Peyer's patch (tissue), 4 donors: Measurements from ENCODE around the gene HSPBP1. TPM values are rescaled to one million over a fixed set of nuclear protein-coding genes. Genes with fewer than 3 reads are reported as not detected.
"Not testable (repeated sequence)": the region's sequence is repeated elsewhere in the genome, so short reads cannot be mapped to it uniquely, and the experiment has no call there.

Experiments used
- DNase-seq, 3 donors: peaks; one replicate each; pipeline ENCODE4 v3.0.0-alpha.2; 2017 to 2019
- H3K27ac ChIP-seq, 4 donors: fragments of 200-600 bp; sonication (generic); one replicate each; pipeline ENCODE4 v1.5.1; 2016 to 2019
- H3K27me3 ChIP-seq, 2 donors: fragments of 200-600 bp; sonication (generic); one replicate each; pipeline ENCODE4 v1.5.1; 2019
- H3K36me3 ChIP-seq, 3 donors: fragments of 200-600 bp; sonication (generic); one replicate each; pipeline ENCODE4 v1.5.1; 2016 to 2019
- H3K4me1 ChIP-seq, 4 donors: fragments of 200-600 bp; sonication (generic); one replicate each; pipeline ENCODE4 v1.5.1; 2016 to 2019
- H3K4me3 ChIP-seq, 4 donors: fragments of 200-600 bp; sonication (generic); 1 replicate in 3 of 4; 2 replicates in 1 of 4; pipeline ENCODE4 v1.5.1; 2016 to 2019; ENCODE audit warnings: mild to moderate bottlenecking in 1 of 4
- H3K9me3 ChIP-seq, 4 donors: fragments of 200-600 bp; sonication (generic); one replicate each; pipeline ENCODE4 v1.5.1; 2016 to 2019; ENCODE audit warnings: mild to moderate bottlenecking in 1 of 4
- POLR2A ChIP-seq, 2 donors: fragments of 450-650 bp; IDR thresholded peaks; one replicate each; pipeline ENCODE4 v1.5.1; 2017; ENCODE audit warnings: antibody characterized with exemption in 2 of 2, mild to moderate bottlenecking in 2 of 2, moderate library complexity in 2 of 2
- total RNA-seq, 4 donors: library from RNA; depleted of rRNA; stranded (reverse); fragments of >200 nt; gene quantifications; one replicate each; pipeline ENCODE4 v1.1.0, GENCODE V29; 2016
- TF ChIP-seq, protein P1 (sequence below), 6 experiments: fragments of 450-650 bp in 4 of 6; fragments of 200-600 bp in 2 of 6; sonication (generic) in 1 of 6; IDR thresholded peaks; one replicate each; pipeline ENCODE4 v1.5.1; 2017 to 2019; ENCODE audit warnings: antibody characterized with exemption in 6 of 6, mild to moderate bottlenecking in 3 of 6, moderate library complexity in 1 of 6

HSPBP1 gene, protein sequence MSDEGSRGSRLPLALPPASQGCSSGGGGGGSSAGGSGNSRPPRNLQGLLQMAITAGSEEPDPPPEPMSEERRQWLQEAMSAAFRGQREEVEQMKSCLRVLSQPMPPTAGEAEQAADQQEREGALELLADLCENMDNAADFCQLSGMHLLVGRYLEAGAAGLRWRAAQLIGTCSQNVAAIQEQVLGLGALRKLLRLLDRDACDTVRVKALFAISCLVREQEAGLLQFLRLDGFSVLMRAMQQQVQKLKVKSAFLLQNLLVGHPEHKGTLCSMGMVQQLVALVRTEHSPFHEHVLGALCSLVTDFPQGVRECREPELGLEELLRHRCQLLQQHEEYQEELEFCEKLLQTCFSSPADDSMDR
- 10 to 100 TPM; 14.4 to 38.0 (median 25.6) TPM for total RNA-seq

DNA sequence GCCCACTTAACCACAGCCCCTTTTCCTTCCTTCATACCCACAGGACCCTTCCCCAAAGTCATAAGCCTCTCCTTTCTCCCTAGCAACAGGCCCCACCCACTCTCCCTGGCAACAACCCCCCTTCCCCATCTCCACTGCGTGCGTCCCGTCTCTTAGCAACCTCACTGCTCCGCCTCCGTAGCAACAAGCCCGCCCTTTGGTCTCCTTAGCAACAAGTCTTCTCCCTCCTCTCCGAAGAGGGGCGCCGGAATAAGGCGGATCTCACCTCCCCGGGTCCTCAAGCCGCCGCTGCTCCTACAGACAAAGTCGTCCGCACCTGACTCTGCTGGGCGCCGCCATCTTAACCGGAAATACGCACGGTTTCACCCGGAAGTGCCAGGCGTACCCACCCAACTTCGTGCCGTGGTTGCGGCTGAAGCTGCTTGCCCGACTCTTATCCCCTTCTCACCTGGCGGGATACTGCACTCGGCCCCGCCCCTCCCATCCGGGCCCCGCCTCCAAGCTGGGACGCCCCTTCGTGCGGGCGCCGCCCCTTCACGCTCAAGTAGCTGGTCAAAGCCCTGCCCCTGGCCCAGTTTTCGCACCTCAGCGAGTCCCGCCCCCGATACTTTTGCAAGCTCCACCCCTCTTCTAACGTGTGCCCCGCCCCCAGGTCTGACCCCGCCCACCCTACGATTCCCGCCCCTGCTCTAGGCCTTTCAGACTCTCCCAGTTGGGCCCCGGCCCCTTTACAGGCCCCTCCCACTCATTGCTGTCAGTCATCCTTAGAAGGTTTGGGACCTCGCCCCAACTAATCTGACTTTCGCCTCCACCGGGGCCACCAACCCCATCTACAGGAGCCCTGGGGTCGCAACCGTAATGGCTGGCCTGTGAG, at the start of gene HSPBP1:
TSS of gene HSPBP1 (minus strand) at position 341 of the 874 bp plus-strand sequence. CDS start 502 bp downstream, outside the sequence.
- no peak for TF ChIP-seq POLR2A (IDR thresholded peaks at IDR 0.05)
- TF ChIP-seq, protein P1, sequence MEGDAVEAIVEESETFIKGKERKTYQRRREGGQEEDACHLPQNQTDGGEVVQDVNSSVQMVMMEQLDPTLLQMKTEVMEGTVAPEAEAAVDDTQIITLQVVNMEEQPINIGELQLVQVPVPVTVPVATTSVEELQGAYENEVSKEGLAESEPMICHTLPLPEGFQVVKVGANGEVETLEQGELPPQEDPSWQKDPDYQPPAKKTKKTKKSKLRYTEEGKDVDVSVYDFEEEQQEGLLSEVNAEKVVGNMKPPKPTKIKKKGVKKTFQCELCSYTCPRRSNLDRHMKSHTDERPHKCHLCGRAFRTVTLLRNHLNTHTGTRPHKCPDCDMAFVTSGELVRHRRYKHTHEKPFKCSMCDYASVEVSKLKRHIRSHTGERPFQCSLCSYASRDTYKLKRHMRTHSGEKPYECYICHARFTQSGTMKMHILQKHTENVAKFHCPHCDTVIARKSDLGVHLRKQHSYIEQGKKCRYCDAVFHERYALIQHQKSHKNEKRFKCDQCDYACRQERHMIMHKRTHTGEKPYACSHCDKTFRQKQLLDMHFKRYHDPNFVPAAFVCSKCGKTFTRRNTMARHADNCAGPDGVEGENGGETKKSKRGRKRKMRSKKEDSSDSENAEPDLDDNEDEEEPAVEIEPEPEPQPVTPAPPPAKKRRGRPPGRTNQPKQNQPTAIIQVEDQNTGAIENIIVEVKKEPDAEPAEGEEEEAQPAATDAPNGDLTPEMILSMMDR (IDR thresholded peaks at IDR 0.05) = no peak
- H3K4me1 ChIP-seq = peaks cover 4 to 36% (median 22%) of the 10 kb centered on the region in 4 donors
- peak within 1 kb of the TSS; percentile 50 to 77 (median 66) for H3K4me3 ChIP-seq
- H3K27ac ChIP-seq = peak within 1 kb of the TSS; percentile 51 to 82 (median 74)
- H3K36me3 ChIP-seq = no peaks in the 10 kb centered on the region
- DNase-seq = peak; percentile 93 to 98 (median 98)
- H3K27me3 ChIP-seq = no peaks in the 10 kb centered on the region
- no peaks in the 10 kb centered on the region for H3K9me3 ChIP-seq

DNA sequence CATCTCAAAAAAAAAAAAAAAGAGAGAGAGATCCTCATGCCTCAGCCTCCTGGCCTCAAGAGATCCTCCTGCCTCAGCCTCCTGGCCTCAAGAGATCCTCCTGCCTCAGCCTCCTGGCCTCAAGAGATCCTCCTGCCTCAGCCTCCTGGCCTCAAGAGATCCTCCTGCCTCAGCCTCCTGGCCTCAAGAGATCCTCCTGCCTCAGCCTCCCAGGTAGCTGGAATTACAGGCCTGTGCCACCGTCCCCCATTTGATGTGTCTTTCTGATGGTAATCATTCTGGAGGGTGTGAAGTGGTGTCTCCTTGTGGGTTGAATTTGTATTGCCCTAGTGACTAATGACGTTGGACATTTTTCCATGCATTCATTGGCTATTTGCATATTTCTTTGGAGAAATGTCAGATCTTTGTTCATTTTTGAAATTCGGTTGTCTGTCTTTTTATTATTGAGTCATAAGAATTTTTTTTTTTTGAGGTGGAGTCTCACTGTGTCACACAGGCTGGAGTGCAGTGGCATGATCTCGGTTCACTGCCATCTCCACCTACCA, 48.9 kb upstream of the HSPBP1 start:
- not testable (repeated sequence) for H3K4me3 ChIP-seq, H3K9me3 ChIP-seq, H3K27ac ChIP-seq, DNase-seq, H3K27me3 ChIP-seq, H3K4me1 ChIP-seq, H3K36me3 ChIP-seq

DNA sequence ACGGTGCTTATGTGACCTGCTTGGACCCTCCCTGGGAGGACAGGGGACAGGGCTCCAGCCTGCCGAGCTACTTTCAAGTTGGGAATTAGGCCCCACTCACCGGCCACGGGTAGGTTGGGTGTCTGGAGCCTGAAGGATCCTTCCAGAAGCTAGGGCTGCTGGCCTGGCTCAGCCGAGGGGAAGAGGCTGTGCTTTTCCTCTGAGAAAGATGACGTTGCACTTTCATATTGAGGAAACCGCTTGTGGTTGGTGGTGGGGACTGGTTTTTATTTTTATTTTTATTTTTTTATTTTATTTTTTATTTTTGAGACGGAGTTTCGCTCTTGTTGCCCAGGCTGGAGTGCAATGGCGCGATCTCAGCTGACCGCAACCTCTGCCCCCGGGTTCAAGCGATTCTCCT, 45.3 kb upstream of the HSPBP1 start, which contains the start of gene TMEM150B:
TSS of gene TMEM150B (minus strand) at position 170 of the 400 bp plus-strand sequence. CDS start 4,305 bp downstream, outside the sequence.
- no peaks in the 10 kb centered on the region for H3K27me3 ChIP-seq
- H3K4me1 ChIP-seq = peaks cover 0 to 19% (median 0%) of the 10 kb centered on the region in 4 donors
- DNase-seq = no peak
- peak within 1 kb of the TSS in 1 of 4 donors; percentile 7 for H3K4me3 ChIP-seq
- no peak for TF ChIP-seq POLR2A (IDR thresholded peaks at IDR 0.05)
- TF ChIP-seq, protein P1 (IDR thresholded peaks at IDR 0.05) = no peak
- H3K27ac ChIP-seq = peak within 1 kb of the TSS in 2 of 4 donors; percentile 8 to 30
- H3K36me3 ChIP-seq = peaks cover 0 to 2% (median 0%) of the 10 kb centered on the region in 3 donors
- no peaks in the 10 kb centered on the region for H3K9me3 ChIP-seq

DNA sequence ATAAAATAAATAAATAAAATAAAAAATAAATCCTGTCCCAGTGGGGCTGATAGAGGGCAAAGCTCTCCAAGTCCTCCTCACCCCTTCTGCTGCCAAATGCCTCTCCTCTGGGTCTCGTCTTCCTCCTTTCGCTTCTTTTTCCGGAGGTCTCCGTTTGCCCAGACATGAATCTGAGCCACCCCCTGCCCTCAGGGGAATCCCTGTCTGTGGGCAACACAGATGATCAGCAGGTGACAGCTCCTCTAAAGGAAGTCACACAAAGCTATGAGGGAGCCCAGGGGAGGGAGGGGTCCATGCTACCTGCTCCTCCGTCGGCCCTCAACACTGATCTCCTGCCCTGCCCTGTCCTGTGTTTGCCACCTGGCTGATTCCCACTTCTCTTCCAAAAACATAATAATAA, 44.8 kb upstream of the HSPBP1 start:
- no peaks in the 10 kb centered on the region for H3K9me3 ChIP-seq
- peaks cover 0 to 20% (median 0%) of the 10 kb centered on the region in 4 donors for H3K4me1 ChIP-seq
- H3K4me3 ChIP-seq = peak overlapping the region in 1 of 4 donors; percentile 7
- peaks cover 0 to 7% (median 0%) of the 10 kb centered on the region in 3 donors for H3K36me3 ChIP-seq
- DNase-seq = no peak
- H3K27ac ChIP-seq = peak overlapping the region in 1 of 4 donors; percentile 30
- no peaks in the 10 kb centered on the region for H3K27me3 ChIP-seq
- TF ChIP-seq, protein P1 (IDR thresholded peaks at IDR 0.05) = no peak
- TF ChIP-seq POLR2A (IDR thresholded peaks at IDR 0.05) = no peak

DNA sequence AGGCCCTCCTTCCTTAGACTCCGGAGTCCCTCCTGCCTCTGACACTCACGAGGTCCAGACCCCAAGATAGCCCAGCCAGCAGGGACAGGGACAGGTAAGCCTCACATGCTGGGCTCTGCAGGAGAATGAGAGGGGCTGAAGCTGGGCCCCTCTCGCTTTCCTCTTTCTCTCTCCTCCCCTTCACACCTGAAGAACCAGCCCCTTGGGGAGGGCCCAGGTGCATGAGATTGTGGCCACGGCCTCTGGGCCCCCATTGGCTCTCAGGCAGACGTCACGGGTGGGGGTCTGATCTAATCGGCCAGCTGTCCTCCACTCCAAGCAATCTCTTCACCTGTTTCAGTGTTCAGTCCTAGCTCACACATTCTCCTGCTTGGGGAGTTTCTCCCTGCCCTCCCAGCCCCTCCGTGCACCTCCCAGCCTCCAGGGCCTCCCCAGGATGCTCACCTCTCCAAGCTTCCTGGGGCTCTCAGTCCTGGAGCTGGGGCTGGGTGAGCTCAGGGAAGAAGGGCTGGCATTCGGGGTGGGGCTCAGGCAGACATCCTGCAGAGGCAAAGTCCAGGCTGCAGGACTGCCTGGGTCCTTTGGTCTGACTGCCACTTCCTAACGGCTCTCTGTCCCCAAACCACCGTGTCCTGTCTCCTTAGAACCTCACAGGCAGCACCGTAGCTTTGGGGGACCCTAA, 42.4 kb upstream of the HSPBP1 start:
- Histone ChIP-seq H3K36me3 (peaks cover 0 to 18% (median 0%) of the 10 kb centered on the region in 3 donors), H3K4me1 (peaks cover 0 to 15% (median 0%) of the 10 kb centered on the region in 4 donors), H3K27me3 (no peaks in the 10 kb centered on the region), H3K4me3 (peak overlapping the region in 3 of 4 donors; percentile 9 to 61 (median 46)), H3K27ac (peak overlapping the region in 3 of 4 donors; percentile 79 to 93 (median 88)), H3K9me3 (no peaks in the 10 kb centered on the region)
- TF ChIP-seq, protein P1 (IDR thresholded peaks at IDR 0.05) = no peak
- peak; percentile 72 to 80 for TF ChIP-seq POLR2A (IDR thresholded peaks at IDR 0.05)
- peak in 2 of 3 donors; percentile 83 to 85 for DNase-seq
